Liver (tissue), 9 donors: ENCODE measurements around the gene IGF2BP2. TPM values are rescaled to one million over a fixed set of nuclear protein-coding genes. Genes with fewer than 3 reads are reported as not detected.

Experiments
- DNase-seq: peaks from one replicate; pipeline ENCODE4 v3.0.0-alpha.2; 2017; ENCODE audit warnings: low spot score
- H3K27ac ChIP-seq, 2 donors: one replicate each; pipeline ENCODE4 v1.7.0; 2013; ENCODE audit warnings: inconsistent platforms in 2 of 2, low read length in 2 of 2, control low read depth in 1 of 2, low read depth in 1 of 2, mild to moderate bottlenecking in 1 of 2
- H3K27me3 ChIP-seq, 4 donors: one replicate each; pipeline versions ENCODE4 v1.6.1 to v1.7.0; 2013; ENCODE audit warnings: low read length in 3 of 4, inconsistent platforms in 1 of 4, mild to moderate bottlenecking in 1 of 4, moderate library complexity in 1 of 4; ENCODE audit not compliant: control insufficient read depth in 4 of 4, insufficient read depth in 4 of 4
- H3K36me3 ChIP-seq, 4 donors: one replicate each; pipeline versions ENCODE4 v1.6.1 to v1.7.0; 2013; ENCODE audit warnings: low read length in 3 of 4, mild to moderate bottlenecking in 3 of 4, low read depth in 1 of 4, moderate library complexity in 1 of 4; ENCODE audit not compliant: control insufficient read depth in 4 of 4, insufficient read depth in 3 of 4
- H3K4me1 ChIP-seq, 4 donors: one replicate each; pipeline versions ENCODE4 v1.6.1 to v1.7.0; 2013; ENCODE audit warnings: low read length in 3 of 4, mild to moderate bottlenecking in 3 of 4, moderate library complexity in 1 of 4; ENCODE audit not compliant: control insufficient read depth in 4 of 4, insufficient read depth in 4 of 4
- H3K4me3 ChIP-seq, 3 donors: one replicate each; pipeline versions ENCODE4 v1.6.1 to v1.7.0; 2013; ENCODE audit warnings: low read length in 3 of 3, control low read depth in 1 of 3, low read depth in 1 of 3, mild to moderate bottlenecking in 1 of 3
- H3K9ac ChIP-seq, 2 donors: one replicate each; pipeline ENCODE4 v1.7.0; 2013; ENCODE audit warnings: low read length in 2 of 2, mild to moderate bottlenecking in 2 of 2, moderate library complexity in 2 of 2, control low read depth in 1 of 2, low read depth in 1 of 2
- H3K9me3 ChIP-seq, 4 donors: one replicate each; pipeline versions ENCODE4 v1.6.1 to v1.7.0; 2013; ENCODE audit warnings: low read length in 3 of 4; ENCODE audit not compliant: control insufficient read depth in 4 of 4
- ATF3 ChIP-seq: IDR thresholded peaks from 2 replicates; pipeline ENCODE4 v1.6.1; 2016; ENCODE audit warnings: antibody characterized with exemption
- CTCF ChIP-seq: fragments of 150-350 bp; IDR thresholded peaks from 2 replicates; pipeline ENCODE4 v1.5.1; 2017; ENCODE audit warnings: improper control_type of control experiment, low read depth, low read length; ENCODE audit not compliant: missing input control
- EGR1 ChIP-seq, 2 donors: IDR thresholded peaks; 2 replicates each; pipeline ENCODE4 v1.6.1; 2016 to 2018; ENCODE audit warnings: antibody characterized with exemption in 2 of 2, low read depth in 2 of 2
- FOXA2 ChIP-seq: IDR thresholded peaks from 2 replicates; pipeline ENCODE4 v1.6.1; 2016; ENCODE audit warnings: antibody characterized with exemption
- NR2F2 ChIP-seq: IDR thresholded peaks from 2 replicates; pipeline ENCODE4 v1.6.1; 2016; ENCODE audit warnings: antibody characterized with exemption
- RAD21 ChIP-seq, 2 donors: IDR thresholded peaks; 2 replicates each; pipeline ENCODE4 v1.6.1; 2016; ENCODE audit warnings: antibody characterized with exemption in 2 of 2, mild to moderate bottlenecking in 2 of 2
- REST ChIP-seq: IDR thresholded peaks from 2 replicates; pipeline ENCODE4 v1.6.1; 2016; ENCODE audit warnings: antibody characterized with exemption, mild to moderate bottlenecking
- RXRA ChIP-seq, 2 donors: IDR thresholded peaks; 2 replicates each; pipeline ENCODE4 v1.6.1; 2017 to 2018; ENCODE audit warnings: antibody characterized with exemption in 2 of 2, mild to moderate bottlenecking in 1 of 2
- TAF1 ChIP-seq: conservative IDR thresholded peaks from 2 replicates; pipeline ENCODE4 v1.6.1; 2016; ENCODE audit warnings: antibody characterized with exemption, mild to moderate bottlenecking
- ZBTB33 ChIP-seq: IDR thresholded peaks from 2 replicates; pipeline ENCODE4 v1.6.1; 2016; ENCODE audit warnings: antibody characterized with exemption
- WGBS: extraction: QIAGEN DNeasy Blood & Tissue Kit; methylation state at CpG from one replicate; pipeline ENCODE4 v1.1.7; 2013; 5-methylcytosine and 5-hydroxymethylcytosine counted together
- polyA plus RNA-seq, 2 donors: library from polyadenylated mRNA; stranded (reverse) in 1 of 2; unstranded in 1 of 2; fragments of 200-250 nt in 1 of 2; fragments of >200 nt in 1 of 2; fragmentation: Nextera tagmentation in 1 of 2; extraction: Ambion mirVana in 1 of 2; gene quantifications; one replicate each; pipeline versions ENCODE4 v1.2.1 to v1.2.3, GENCODE V29; 2013 to 2015
- total RNA-seq, 2 donors: library from RNA; depleted of rRNA; stranded (reverse); fragments of >200 nt; gene quantifications; one replicate each; pipeline ENCODE4 v1.2.3, GENCODE V29; 2014
- donor health status: healthy.
- donor health status: healthy.
- donor health status: healthy.
- donor health status: healthy.
- donor health status: healthy.

The IGF2BP2 gene
- total and polyA plus RNA-seq, 4 donors = 0.67 to 35.0 (median 1.7) TPM

- no peak overlapping the region for H3K27ac ChIP-seq
- no peak for DNase-seq
Measured at GRCh38 chr3:185716436-185717108, 108.3 kb downstream of the IGF2BP2 start.

GRCh38 chr3:185715091-185715490 is 109.8 kb downstream of the IGF2BP2 start:
- WGBS = 77% methylated on average over 8 of the region's 8 CpGs
- H3K36me3 ChIP-seq = no peaks in the 10 kb centered on the region
- TF ChIP-seq FOXA2 (no peak), REST (no peak), TAF1 (no peak), RXRA (IDR thresholded peaks at IDR 0.05) (no peak), ATF3 (no peak), ZBTB33 (no peak), RAD21 (IDR thresholded peaks at IDR 0.05) (no peak), EGR1 (IDR thresholded peaks at IDR 0.05; ENCODE audit: low read depth in 2 of 2) (no peak), NR2F2 (no peak)
- peaks cover 0 to 10% (median 4%) of the 10 kb centered on the region in 4 donors for H3K4me1 ChIP-seq
- no peak for DNase-seq
- H3K27me3 ChIP-seq = no peaks in the 10 kb centered on the region
- no peak overlapping the region for H3K9ac ChIP-seq
- H3K9me3 ChIP-seq = no peaks in the 10 kb centered on the region
- no peak overlapping the region for H3K27ac ChIP-seq
- no peak overlapping the region for H3K4me3 ChIP-seq

More at GRCh38 chr3:185716436-185717108, 108.3 kb downstream of the IGF2BP2 start:
- WGBS = 61% methylated on average over 8 of the region's 8 CpGs
- no peak for TF ChIP-seq CTCF
- Histone ChIP-seq H3K9me3 (no peaks in the 10 kb centered on the region), H3K9ac (no peak overlapping the region), H3K36me3 (no peaks in the 10 kb centered on the region), H3K4me3 (no peak overlapping the region), H3K27me3 (no peaks in the 10 kb centered on the region), H3K4me1 (peaks cover 0 to 10% (median 4%) of the 10 kb centered on the region in 4 donors)
